Measurements from ENCODE around the gene ADAM20.

DNA sequence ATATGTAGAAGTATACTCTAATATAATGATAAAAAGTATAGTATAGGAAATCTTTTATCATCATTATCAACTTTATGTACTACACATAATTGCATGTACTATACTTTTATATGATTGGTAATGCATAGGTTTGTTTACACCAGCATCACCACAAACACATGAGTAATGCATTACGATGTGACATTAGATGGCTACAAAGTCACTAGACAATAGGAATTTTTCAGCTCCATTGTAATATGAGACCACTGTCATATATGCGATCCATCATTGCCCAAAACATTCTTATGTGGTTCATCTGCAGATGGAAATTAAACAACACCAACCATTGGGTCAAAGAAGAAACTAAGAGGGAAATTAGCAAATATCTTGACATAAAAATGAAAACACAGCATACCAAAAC is 4.4 kb downstream of the ADAM20 start:
- TF ChIP-seq, protein P1, sequence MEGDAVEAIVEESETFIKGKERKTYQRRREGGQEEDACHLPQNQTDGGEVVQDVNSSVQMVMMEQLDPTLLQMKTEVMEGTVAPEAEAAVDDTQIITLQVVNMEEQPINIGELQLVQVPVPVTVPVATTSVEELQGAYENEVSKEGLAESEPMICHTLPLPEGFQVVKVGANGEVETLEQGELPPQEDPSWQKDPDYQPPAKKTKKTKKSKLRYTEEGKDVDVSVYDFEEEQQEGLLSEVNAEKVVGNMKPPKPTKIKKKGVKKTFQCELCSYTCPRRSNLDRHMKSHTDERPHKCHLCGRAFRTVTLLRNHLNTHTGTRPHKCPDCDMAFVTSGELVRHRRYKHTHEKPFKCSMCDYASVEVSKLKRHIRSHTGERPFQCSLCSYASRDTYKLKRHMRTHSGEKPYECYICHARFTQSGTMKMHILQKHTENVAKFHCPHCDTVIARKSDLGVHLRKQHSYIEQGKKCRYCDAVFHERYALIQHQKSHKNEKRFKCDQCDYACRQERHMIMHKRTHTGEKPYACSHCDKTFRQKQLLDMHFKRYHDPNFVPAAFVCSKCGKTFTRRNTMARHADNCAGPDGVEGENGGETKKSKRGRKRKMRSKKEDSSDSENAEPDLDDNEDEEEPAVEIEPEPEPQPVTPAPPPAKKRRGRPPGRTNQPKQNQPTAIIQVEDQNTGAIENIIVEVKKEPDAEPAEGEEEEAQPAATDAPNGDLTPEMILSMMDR (conservative IDR thresholded peaks at IDR 0.05): no peak
- no peak for TF ChIP-seq EZH2 (IDR thresholded peaks at IDR 0.05; ENCODE audit: low read depth)
